Ovary (tissue), 9 donors: ENCODE measurements around the gene SEZ6L2. TPM values are rescaled to one million over a fixed set of nuclear protein-coding genes. Genes with fewer than 3 reads are reported as not detected.

ENCODE experiments used
- DNase-seq, 5 donors: peaks; one replicate each; pipeline ENCODE4 v3.0.0-alpha.2; 2019 to 2020
- H3K27ac ChIP-seq, 2 donors: fragments of 200-600 bp; one replicate each; pipeline versions ENCODE4 v1.5.1 to v1.8.0; 2019 to 2022
- H3K27me3 ChIP-seq: fragments of 200-600 bp; one replicate; pipeline ENCODE4 v1.8.0; 2022
- H3K36me3 ChIP-seq: fragments of 200-600 bp; sonication (generic); one replicate; pipeline ENCODE4 v1.5.1; 2019
- H3K4me1 ChIP-seq: one replicate; pipeline ENCODE4 v1.8.1; 2013; ENCODE audit warnings: mild to moderate bottlenecking, moderate library complexity; ENCODE audit not compliant: insufficient read depth
- H3K4me3 ChIP-seq: fragments of 200-600 bp; sonication (generic); one replicate; pipeline ENCODE4 v1.5.1; 2017
- H3K9me3 ChIP-seq, 2 donors: fragments of 200-600 bp in 1 of 2; sonication (generic) in 1 of 2; one replicate each; pipeline versions ENCODE4 v1.5.1 to v1.8.1; 2013 to 2019; ENCODE audit warnings: mild to moderate bottlenecking in 1 of 2, moderate library complexity in 1 of 2
- EP300 ChIP-seq: sonication (generic); formaldehyde crosslinking; IDR thresholded peaks from one replicate; pipeline ENCODE4 v1.6.1; 2017; ENCODE audit warnings: antibody characterized with exemption
- POLR2A ChIP-seq: fragments of 450-650 bp; IDR thresholded peaks from one replicate; pipeline ENCODE4 v1.6.1; 2017; ENCODE audit warnings: antibody characterized with exemption, mild to moderate bottlenecking, moderate library complexity
- WGBS, 3 donors: extraction: QIAGEN DNeasy Blood & Tissue Kit in 1 of 3; methylation state at CpG; one replicate each; pipeline versions ENCODE4 v1.1.5 to v1.1.7; 2013 to 2017; 5-methylcytosine and 5-hydroxymethylcytosine counted together
- intact Hi-C, 4 donors: fragments of 100-400 bp; cut with DNase I; formaldehyde crosslinking; loops; one replicate each; pipeline versions ENCODE4 v1.11.0 to v1.15.1; 2022 to 2023
- polyA plus RNA-seq, 2 donors: library from polyadenylated mRNA; stranded (reverse); fragments of 200-250 nt in 1 of 2; fragments of 350-450 nt in 1 of 2; fragmentation: Illumina TruSeq in 1 of 2; extraction: RNeasy Lipid Tissue Mini Kit (QIAGEN cat#74804) in 1 of 2; gene quantifications; one replicate each; pipeline ENCODE4 v1.2.3, GENCODE V29; 2013 to 2014
- total RNA-seq, 7 donors: library from RNA; depleted of rRNA in 2 of 7; stranded (reverse); fragments of >200 nt in 2 of 7; fragmentation: NEBNext Ultra II Directional in 3 of 7; extraction: Animal tissue kit (Norgen Biotek cat#: 25700) in 3 of 7; gene quantifications; one replicate each; pipeline versions ENCODE4 v1.1.0 to v1.2.4, GENCODE V29; 2016 to 2023
- TF ChIP-seq, protein P1 (sequence below), 3 donors: fragments of 450-650 bp in 2 of 3; fragments of 200-600 bp in 1 of 3; IDR thresholded peaks; one replicate each; pipeline versions ENCODE4 v1.5.1 to v1.8.0; 2016 to 2022; ENCODE audit warnings: antibody characterized with exemption in 3 of 3, mild to moderate bottlenecking in 1 of 3
- donor health status: DM: no; HTN: no; CAD: no; lungs with moderate emphysema.
- donor health status: DM: no; HTN: no; CAD: no.
- donor health status: Bipolar disorder and iron deficiency.
- donor health status: DM: yes; HTN: yes; CAD: no.
- donor health status: DM: no; HTN: no; CAD: no.
- donor health status: DM: yes; HTN: yes; CAD: no.

The SEZ6L2 gene
- total and polyA plus RNA-seq, 9 donors, result 0.73 to 13.3 (median 3.1) TPM

DNA sequence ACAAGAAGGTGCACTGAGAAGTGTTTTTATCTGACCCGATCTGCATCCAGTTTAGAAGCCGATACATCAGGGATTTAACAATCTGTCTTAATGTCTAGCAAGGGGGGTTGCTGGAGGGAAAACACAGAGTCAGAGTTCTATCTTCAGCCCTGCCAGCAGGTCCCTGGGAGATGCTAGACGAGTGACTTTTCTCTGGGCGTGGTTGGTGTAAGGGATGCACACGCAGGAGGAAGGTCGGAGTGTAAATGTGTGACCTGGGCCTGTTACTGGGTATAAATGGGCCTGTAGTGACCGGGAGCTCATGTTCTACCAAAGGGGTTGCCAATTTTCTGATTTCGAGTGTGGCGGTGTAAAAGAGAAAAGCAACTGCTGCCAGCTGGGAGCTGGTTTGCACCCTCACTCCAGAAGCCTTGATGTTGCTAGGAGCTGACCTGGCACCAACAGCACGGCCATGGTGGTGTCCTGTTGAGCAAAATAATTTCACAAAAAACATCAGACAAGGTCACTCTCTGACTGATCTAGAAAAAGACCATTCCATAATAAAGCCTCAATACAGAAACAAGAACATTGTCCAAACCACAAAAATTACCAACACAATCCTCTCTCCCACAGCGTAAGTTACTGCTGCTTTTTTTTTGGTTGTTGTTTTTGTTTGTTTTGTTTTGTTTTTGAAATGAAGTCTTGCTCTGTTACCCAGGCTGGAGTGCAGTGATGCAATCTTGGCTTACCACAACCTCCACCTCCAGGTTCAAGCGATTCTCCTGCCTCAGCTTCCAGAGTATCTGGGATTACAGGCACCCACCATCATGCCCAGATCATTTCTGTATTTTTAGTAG lies 27.9 kb upstream of the SEZ6L2 start:
- TF ChIP-seq EP300 (no peak), POLR2A (no peak)
- TF ChIP-seq, protein P1, sequence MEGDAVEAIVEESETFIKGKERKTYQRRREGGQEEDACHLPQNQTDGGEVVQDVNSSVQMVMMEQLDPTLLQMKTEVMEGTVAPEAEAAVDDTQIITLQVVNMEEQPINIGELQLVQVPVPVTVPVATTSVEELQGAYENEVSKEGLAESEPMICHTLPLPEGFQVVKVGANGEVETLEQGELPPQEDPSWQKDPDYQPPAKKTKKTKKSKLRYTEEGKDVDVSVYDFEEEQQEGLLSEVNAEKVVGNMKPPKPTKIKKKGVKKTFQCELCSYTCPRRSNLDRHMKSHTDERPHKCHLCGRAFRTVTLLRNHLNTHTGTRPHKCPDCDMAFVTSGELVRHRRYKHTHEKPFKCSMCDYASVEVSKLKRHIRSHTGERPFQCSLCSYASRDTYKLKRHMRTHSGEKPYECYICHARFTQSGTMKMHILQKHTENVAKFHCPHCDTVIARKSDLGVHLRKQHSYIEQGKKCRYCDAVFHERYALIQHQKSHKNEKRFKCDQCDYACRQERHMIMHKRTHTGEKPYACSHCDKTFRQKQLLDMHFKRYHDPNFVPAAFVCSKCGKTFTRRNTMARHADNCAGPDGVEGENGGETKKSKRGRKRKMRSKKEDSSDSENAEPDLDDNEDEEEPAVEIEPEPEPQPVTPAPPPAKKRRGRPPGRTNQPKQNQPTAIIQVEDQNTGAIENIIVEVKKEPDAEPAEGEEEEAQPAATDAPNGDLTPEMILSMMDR (IDR thresholded peaks at IDR 0.05), result no peak
- Histone ChIP-seq H3K27me3 (no peaks in the 10 kb centered on the region), H3K4me3 (peak overlapping the region; percentile 73), H3K4me1 (peaks cover 13% of the 10 kb centered on the region), H3K36me3 (no peaks in the 10 kb centered on the region), H3K27ac (peak overlapping the region; percentile 5 to 82), H3K9me3 (no peaks in the 10 kb centered on the region)
- peak in 2 of 5 donors; percentile 47 to 49 for DNase-seq
- intact Hi-C loops, result loop anchor here in 3 of 4 donors (2.0 to 10.0 kb wide), 3 partner anchors 34 to 78 kb away; no protein-coding TSS in a partner anchor
- 12 to 33% (median 14%) methylated on average over 12 of the region's 12 CpGs for WGBS, 3 donors

DNA sequence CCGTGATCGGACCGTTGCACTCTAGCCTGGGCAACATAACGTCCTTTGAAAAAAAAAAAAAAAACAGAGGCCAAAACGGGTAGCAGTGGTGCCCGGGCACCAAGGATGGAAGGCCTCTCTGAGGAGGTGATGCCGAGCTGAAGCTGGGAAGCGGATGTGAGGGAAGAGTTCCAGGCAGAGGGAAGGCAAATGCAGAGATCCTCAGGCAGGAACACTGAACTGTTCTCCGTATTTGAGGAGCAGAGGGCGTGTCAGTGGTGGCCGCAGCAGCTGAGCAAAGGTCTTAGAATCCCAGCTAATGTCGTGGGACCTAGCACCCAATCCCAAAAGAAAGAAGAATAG lies 27.3 kb upstream of the SEZ6L2 start:
- Histone ChIP-seq H3K27me3 (no peaks in the 10 kb centered on the region), H3K4me1 (peaks cover 13% of the 10 kb centered on the region), H3K9me3 (no peaks in the 10 kb centered on the region), H3K36me3 (no peaks in the 10 kb centered on the region), H3K4me3 (peak overlapping the region; percentile 73), H3K27ac (peak overlapping the region; percentile 54 to 82)
- DNase-seq, result peak in 2 of 5 donors; percentile 28 to 32
- TF ChIP-seq POLR2A (no peak), EP300 (no peak)
- TF ChIP-seq, protein P1 (IDR thresholded peaks at IDR 0.05), result no peak
- intact Hi-C loops, result loop anchor here in 3 of 4 donors (2.0 to 10.0 kb wide), 3 partner anchors 34 to 78 kb away; no protein-coding TSS in a partner anchor
- 2 to 3% (median 3%) methylated on average over 12 of the region's 12 CpGs for WGBS, 3 donors

DNA sequence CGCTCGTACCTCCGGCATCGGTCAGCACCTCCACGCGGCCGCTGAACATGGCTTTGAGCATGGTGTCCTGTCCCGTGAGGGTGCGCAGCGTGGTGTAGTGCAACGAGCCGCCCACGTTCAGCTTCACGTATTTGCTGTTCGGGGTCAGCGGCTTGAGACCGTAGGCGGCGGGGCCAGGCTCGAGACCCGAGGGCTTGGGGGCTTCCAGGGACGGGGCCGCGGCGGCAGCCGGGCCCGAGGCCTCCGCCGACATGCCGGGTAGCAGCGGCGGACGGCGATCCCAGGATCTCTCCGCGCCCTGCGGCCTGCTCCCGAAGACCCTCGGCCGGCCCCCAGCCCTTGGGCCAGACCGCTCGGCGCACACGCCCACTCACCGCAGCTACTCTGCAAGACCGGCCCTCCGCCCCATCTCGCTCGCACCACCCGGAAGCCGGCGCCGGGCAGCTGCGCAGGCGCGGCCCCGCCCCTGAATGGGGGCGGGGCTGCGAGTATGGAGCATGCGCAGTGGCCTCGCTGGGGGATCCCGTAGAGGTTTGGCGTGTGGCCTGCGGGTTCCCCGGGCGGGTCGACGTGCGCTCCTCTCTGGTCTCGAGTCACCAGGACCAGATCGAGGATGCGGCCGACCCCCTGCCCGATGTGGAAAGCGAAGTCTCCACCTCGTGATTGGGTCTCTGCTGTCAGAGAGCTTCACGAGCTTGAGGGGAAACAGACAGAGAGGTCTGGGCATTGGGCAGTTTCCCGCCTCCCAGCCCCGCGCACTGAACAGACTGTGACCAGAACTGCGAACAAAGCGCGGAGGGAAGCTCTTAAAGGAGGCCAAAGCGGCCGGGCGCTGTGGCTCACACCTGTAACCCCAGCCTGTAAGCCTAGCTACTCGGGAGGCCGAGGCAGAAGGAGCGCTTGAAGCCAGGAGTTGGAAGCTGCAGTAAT lies 26.7 kb upstream of the SEZ6L2 start, which contains the start of gene KCTD13:
Gene KCTD13 (minus strand): TSS at position 446 of the 930 bp plus-strand sequence. CDS start 193 bp downstream, at position 253.
- TF ChIP-seq EP300 (no peak), POLR2A (peak; percentile 89)
- Histone ChIP-seq H3K27ac (peak within 1 kb of the TSS; percentile 54 to 82), H3K36me3 (no peaks in the 10 kb centered on the region), H3K9me3 (no peaks in the 10 kb centered on the region), H3K4me1 (peaks cover 13% of the 10 kb centered on the region), H3K4me3 (peak within 1 kb of the TSS; percentile 73), H3K27me3 (no peaks in the 10 kb centered on the region)
- intact Hi-C loops, result loop anchor here in 3 of 4 donors (2.0 to 10.0 kb wide), 3 partner anchors 35 to 79 kb away; no protein-coding TSS in a partner anchor
- WGBS, 3 donors, result 0 to 1% (median 0%) methylated on average over 81 to 89 of the region's 89 CpGs
- peak; percentile 86 to 96 (median 90) for DNase-seq

DNA sequence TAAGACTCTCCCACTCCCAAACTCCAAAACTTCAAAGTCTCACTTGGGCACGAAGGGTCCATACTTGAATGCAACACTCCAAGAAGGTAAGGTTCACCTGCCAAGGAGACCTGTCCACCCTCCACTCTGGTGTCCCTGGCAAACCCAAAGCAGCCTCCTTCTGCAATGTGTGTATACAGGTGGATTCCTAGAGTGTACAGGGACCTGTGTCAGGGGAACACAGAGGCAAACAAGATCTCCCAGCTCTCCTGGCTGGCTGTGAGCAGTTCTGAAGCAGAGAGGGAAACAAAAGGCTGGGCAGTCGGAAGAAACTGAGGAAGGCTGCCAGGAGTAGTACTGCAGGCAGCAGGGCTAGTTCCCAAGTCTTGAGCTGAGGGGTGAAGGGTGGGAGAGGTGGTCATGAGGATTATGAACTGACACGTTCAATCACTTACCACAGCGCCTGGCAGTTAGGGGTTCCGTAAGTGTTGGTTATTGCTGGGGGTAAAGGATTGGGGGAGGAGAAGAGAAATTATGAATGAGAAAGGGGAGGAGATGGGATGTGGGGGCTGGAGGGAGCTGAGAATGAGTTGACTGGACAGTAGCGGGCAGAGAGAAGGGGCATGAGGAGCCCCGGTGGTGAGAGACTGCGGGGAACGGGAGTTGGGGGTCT lies 25.9 kb upstream of the SEZ6L2 start:
- intact Hi-C loops, result loop anchor here in 2 of 4 donors (5.0 to 10.0 kb wide), 2 partner anchors 77 to 80 kb away; no protein-coding TSS in a partner anchor
- TF ChIP-seq EP300, result no peak
- TF ChIP-seq, protein P1 (IDR thresholded peaks at IDR 0.05), result no peak
- no peak for TF ChIP-seq POLR2A

More for the DNA sequence above, 25.9 kb upstream of the SEZ6L2 start:
- H3K27ac ChIP-seq, result no peak overlapping the region
- 4 to 7% (median 4%) methylated on average over 8 to 9 of the region's 9 CpGs for WGBS, 3 donors
- DNase-seq, result peak in 1 of 5 donors; percentile 26
- H3K27me3 ChIP-seq, result no peaks in the 10 kb centered on the region
- no peaks in the 10 kb centered on the region for H3K9me3 ChIP-seq
- peak overlapping the region; percentile 73 for H3K4me3 ChIP-seq
- no peaks in the 10 kb centered on the region for H3K36me3 ChIP-seq
- H3K4me1 ChIP-seq, result peaks cover 13% of the 10 kb centered on the region
